Adipocyte (in vitro differentiated cells): ENCODE measurements around the gene AAMDC.
A peak's percentile ranks its signal among the peaks of the same experiment; 100 is the strongest.
"Not testable (repeated sequence)": the region's sequence is repeated elsewhere in the genome, so short reads cannot be mapped to it uniquely, and the experiment has no call there.

Source experiments
- DNase-seq: peaks from one replicate; pipeline ENCODE4 v3.0.0-alpha.2; 2015; ENCODE audit warnings: low read depth
- H3K27me3 ChIP-seq: replicated peaks from 2 replicates; pipeline ENCODE4 v1.7.0; 2013; ENCODE audit warnings: mild to moderate bottlenecking, low read length, moderate library complexity; ENCODE audit not compliant: control insufficient read depth, insufficient read depth
- H3K36me3 ChIP-seq: 2 replicates; pipeline ENCODE4 v1.7.0; 2013; ENCODE audit warnings: low read length, mild to moderate bottlenecking, moderate library complexity; ENCODE audit not compliant: control insufficient read depth, insufficient read depth, severe bottlenecking
- H3K4me1 ChIP-seq: 2 replicates; pipeline ENCODE4 v1.7.0; 2013; ENCODE audit warnings: mild to moderate bottlenecking, low read length, moderate library complexity; ENCODE audit not compliant: control insufficient read depth, insufficient read depth
- H3K4me3 ChIP-seq: 2 replicates; pipeline ENCODE4 v1.7.0; 2013; ENCODE audit warnings: mild to moderate bottlenecking, low read length, moderate library complexity
- H3K9ac ChIP-seq: 2 replicates; pipeline ENCODE4 v1.7.0; 2013; ENCODE audit warnings: mild to moderate bottlenecking, low read length, moderate library complexity
- H3K9me3 ChIP-seq: 2 replicates; pipeline ENCODE4 v1.7.0; 2013; ENCODE audit warnings: mild to moderate bottlenecking, low read length, moderate library complexity; ENCODE audit not compliant: control insufficient read depth

Gene AAMDC

GRCh38 chr11:77822126-77822525 lies 1.2 kb downstream of the AAMDC start:
- H3K36me3 ChIP-seq, H3K27me3 ChIP-seq, DNase-seq, H3K9me3 ChIP-seq: not testable (repeated sequence)
- peak overlapping the region; percentile 99 for H3K4me3 ChIP-seq
- peaks cover 38% of the 10 kb centered on the region for H3K4me1 ChIP-seq
- H3K9ac ChIP-seq = peak overlapping the region; percentile 97

- DNase-seq = peak; percentile 78
These were observed 2.8 kb downstream of the AAMDC start for GRCh38 chr11:77823775-77824174.

GRCh38 chr11:77828926-77829325 lies 8.0 kb downstream of the AAMDC start:
- Histone ChIP-seq H3K4me1 (peaks cover 7% of the 10 kb centered on the region), H3K27me3 (no peaks in the 10 kb centered on the region), H3K4me3 (no peak overlapping the region), H3K9ac (no peak overlapping the region), H3K9me3 (peaks cover 4% of the 10 kb centered on the region), H3K36me3 (peaks cover 10% of the 10 kb centered on the region)
- DNase-seq = no peak

More at GRCh38 chr11:77823775-77824174, 2.8 kb downstream of the AAMDC start:
- Histone ChIP-seq H3K4me1 (peaks cover 31% of the 10 kb centered on the region), H3K36me3 (peaks cover 3% of the 10 kb centered on the region), H3K9me3 (no peaks in the 10 kb centered on the region), H3K4me3 (peak overlapping the region; percentile 71), H3K9ac (peak overlapping the region; percentile 76), H3K27me3 (no peaks in the 10 kb centered on the region)

DNA sequence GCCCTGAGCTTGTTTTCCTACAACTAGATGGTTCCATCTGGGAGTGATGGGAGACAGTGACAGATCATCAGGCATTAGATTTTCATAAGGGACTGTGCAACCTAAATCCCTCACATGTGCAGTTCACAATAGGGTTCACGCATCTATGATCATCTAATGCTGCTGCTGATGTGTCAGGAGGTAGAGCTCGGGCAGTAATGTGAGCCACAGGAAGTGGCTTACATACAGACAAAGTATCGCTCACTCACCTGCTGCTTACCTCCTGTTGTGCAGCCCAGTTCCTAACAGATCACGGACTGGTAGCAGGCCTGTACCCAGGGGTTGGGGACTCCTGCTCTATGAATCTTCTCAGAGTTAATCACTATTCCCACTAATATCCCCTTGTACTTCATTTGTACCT lies 12.4 kb downstream of the AAMDC start:
- no peak for DNase-seq
- Histone ChIP-seq H3K9ac (no peak overlapping the region), H3K36me3 (peaks cover 10% of the 10 kb centered on the region), H3K9me3 (peaks cover 4% of the 10 kb centered on the region), H3K27me3 (no peaks in the 10 kb centered on the region), H3K4me3 (no peak overlapping the region), H3K4me1 (no peaks in the 10 kb centered on the region)

- no peaks in the 10 kb centered on the region for H3K27me3 ChIP-seq
- H3K9ac ChIP-seq = no peak overlapping the region
- DNase-seq = peak; percentile 14
- no peaks in the 10 kb centered on the region for H3K4me1 ChIP-seq
- no peak overlapping the region for H3K4me3 ChIP-seq
- H3K36me3 ChIP-seq = peaks cover 62% of the 10 kb centered on the region
- no peaks in the 10 kb centered on the region for H3K9me3 ChIP-seq
These were observed 21.6 kb downstream of the AAMDC start for GRCh38 chr11:77842441-77843121.

DNA sequence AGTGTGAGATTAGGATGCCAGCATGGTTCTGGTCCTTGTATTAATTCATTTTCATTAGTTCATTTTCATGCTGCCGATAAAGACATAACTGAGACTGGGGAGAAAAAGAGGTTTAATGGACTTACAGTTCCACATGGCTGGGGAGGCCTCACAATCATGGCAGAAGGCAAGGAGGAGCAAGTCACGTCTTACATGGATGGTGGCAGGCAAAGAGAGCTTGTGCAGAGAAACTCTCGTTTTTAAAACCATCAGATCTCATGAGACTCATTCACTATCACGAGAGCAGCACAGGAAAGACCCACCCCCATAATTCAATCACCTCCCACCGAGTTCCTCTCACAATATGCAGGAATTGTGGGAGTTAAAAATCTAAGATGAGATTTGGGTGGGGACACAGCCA lies 22.8 kb downstream of the AAMDC start:
- H3K36me3 ChIP-seq = peaks cover 72% of the 10 kb centered on the region
- not testable (repeated sequence) for H3K9me3 ChIP-seq, DNase-seq, H3K9ac ChIP-seq, H3K27me3 ChIP-seq, H3K4me3 ChIP-seq, H3K4me1 ChIP-seq

- peaks cover 9% of the 10 kb centered on the region for H3K9me3 ChIP-seq
- H3K4me1 ChIP-seq = no peaks in the 10 kb centered on the region
- peaks cover 69% of the 10 kb centered on the region for H3K36me3 ChIP-seq
- H3K27me3 ChIP-seq = no peaks in the 10 kb centered on the region
- H3K9ac ChIP-seq = no peak overlapping the region
- no peak for DNase-seq
- H3K4me3 ChIP-seq = no peak overlapping the region
These were observed 30.6 kb downstream of the AAMDC start for GRCh38 chr11:77851503-77851902.

DNA sequence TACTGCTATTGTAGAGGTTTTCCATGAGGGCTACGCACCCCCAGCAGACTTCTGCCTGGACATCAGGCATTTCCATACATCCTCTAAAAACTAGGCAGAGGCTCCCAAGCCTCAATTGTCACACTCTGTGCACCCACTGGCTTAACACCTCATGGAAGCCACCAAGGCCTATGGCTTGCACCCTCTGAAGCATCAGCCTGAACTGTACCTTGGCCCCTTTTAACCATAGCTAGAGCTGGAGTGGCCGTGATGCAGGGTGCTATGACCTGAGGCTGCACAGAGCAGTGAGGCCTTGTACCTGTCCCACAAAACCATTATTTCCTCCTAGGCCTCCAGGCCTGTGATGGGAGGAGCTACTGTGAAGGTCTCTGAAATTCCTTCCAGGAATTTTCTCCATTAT lies 33.9 kb downstream of the AAMDC start:
- Histone ChIP-seq H3K4me3 (peak overlapping the region; percentile 52), H3K9me3 (peaks cover 9% of the 10 kb centered on the region), H3K36me3 (peaks cover 56% of the 10 kb centered on the region), H3K9ac (no peak overlapping the region), H3K4me1 (no peaks in the 10 kb centered on the region), H3K27me3 (no peaks in the 10 kb centered on the region)
- DNase-seq = no peak

GRCh38 chr11:77857906-77858457 lies 37.0 kb downstream of the AAMDC start:
- H3K9ac ChIP-seq, H3K4me1 ChIP-seq, DNase-seq, H3K27me3 ChIP-seq, H3K4me3 ChIP-seq, H3K9me3 ChIP-seq: not testable (repeated sequence)
- H3K36me3 ChIP-seq = peaks cover 48% of the 10 kb centered on the region

- DNase-seq, H3K4me3 ChIP-seq: not testable (repeated sequence)
These were observed 40.5 kb downstream of the AAMDC start for GRCh38 chr11:77861444-77861843.

GRCh38 chr11:77865805-77866204 lies 44.9 kb downstream of the AAMDC start:
- no peak overlapping the region for H3K4me3 ChIP-seq
- H3K9me3 ChIP-seq = no peaks in the 10 kb centered on the region
- peaks cover 24% of the 10 kb centered on the region for H3K36me3 ChIP-seq
- no peaks in the 10 kb centered on the region for H3K27me3 ChIP-seq
- DNase-seq = peak; percentile 38
- peaks cover 18% of the 10 kb centered on the region for H3K4me1 ChIP-seq
- H3K9ac ChIP-seq = peak overlapping the region; percentile 8

More at GRCh38 chr11:77861444-77861843, 40.5 kb downstream of the AAMDC start:
- H3K9me3 ChIP-seq, H3K27me3 ChIP-seq, H3K9ac ChIP-seq: not testable (repeated sequence)
- Histone ChIP-seq H3K4me1 (peaks cover 16% of the 10 kb centered on the region), H3K36me3 (peaks cover 27% of the 10 kb centered on the region)
